Endodermal cell (in vitro differentiated cells): ENCODE data around the gene MSH3. TPM values are rescaled to one million over a fixed set of nuclear protein-coding genes. Genes with fewer than 3 reads are reported as not detected.

Source experiments
- DNase-seq: peaks from one replicate; pipeline ENCODE4 v3.0.0-alpha.2; 2017
- H3K27ac ChIP-seq: 2 replicates; pipeline ENCODE4 v1.5.1; 2013; ENCODE audit warnings: mild to moderate bottlenecking, low read depth, low read length, moderate library complexity
- H3K27me3 ChIP-seq: 2 replicates; pipeline ENCODE4 v1.6.1; 2013; ENCODE audit warnings: mild to moderate bottlenecking, low read length, moderate library complexity; ENCODE audit not compliant: insufficient read depth, control insufficient read depth, poor library complexity, severe bottlenecking
- H3K36me3 ChIP-seq: 2 replicates; pipeline ENCODE4 v1.7.0; 2013; ENCODE audit warnings: mild to moderate bottlenecking, low read length, moderate library complexity; ENCODE audit not compliant: control insufficient read depth, insufficient read depth
- H3K4me1 ChIP-seq: one replicate; pipeline ENCODE4 v1.7.0; 2013; ENCODE audit warnings: low read length; ENCODE audit not compliant: control insufficient read depth, insufficient read depth
- H3K4me3 ChIP-seq: 2 replicates; pipeline ENCODE4 v1.5.1; 2013; ENCODE audit warnings: mild to moderate bottlenecking, low read length, moderate library complexity
- H3K9ac ChIP-seq: 2 replicates; pipeline ENCODE4 v1.6.1; 2013; ENCODE audit warnings: mild to moderate bottlenecking, low read length, moderate library complexity; ENCODE audit not compliant: poor library complexity, severe bottlenecking; ENCODE audit errors: extremely low read depth
- H3K9me3 ChIP-seq: 2 replicates; pipeline ENCODE4 v1.6.1; 2013; ENCODE audit warnings: mild to moderate bottlenecking, low read length, moderate library complexity; ENCODE audit not compliant: control insufficient read depth
- H3K27ac Mint-ChIP-seq: 2 replicates; pipeline ENCODE4 v1.8.0; 2020; ENCODE audit warnings: mixed read lengths
- H3K27me3 Mint-ChIP-seq: 2 replicates; pipeline ENCODE4 v1.8.0; 2021; ENCODE audit warnings: mild to moderate bottlenecking, mixed read lengths; ENCODE audit not compliant: insufficient read depth
- H3K36me3 Mint-ChIP-seq: 2 replicates; pipeline ENCODE4 v1.8.0; 2020; ENCODE audit warnings: low read depth, mixed read lengths
- H3K4me1 Mint-ChIP-seq: 2 replicates; pipeline ENCODE4 v1.8.0; 2020; ENCODE audit warnings: mixed read lengths
- H3K4me3 Mint-ChIP-seq: 2 replicates; pipeline ENCODE4 v1.8.0; 2020; ENCODE audit warnings: mild to moderate bottlenecking, moderate library complexity, mixed read lengths
- H3K9me3 Mint-ChIP-seq: 2 replicates; pipeline ENCODE4 v1.8.0; 2020; ENCODE audit warnings: mild to moderate bottlenecking, mixed read lengths
- WGBS, 2 experiments: methylation state at CpG; one replicate each; pipeline versions ENCODE4 v1.1.5 to v1.1.7; 2013; ENCODE audit warnings: missing lambda C conversion rate in 2 of 2, mixed read lengths in 1 of 2; ENCODE audit not compliant: insufficient coverage in 1 of 2, insufficient read length in 1 of 2; 5-methylcytosine and 5-hydroxymethylcytosine counted together
- total RNA-seq, 2 donors: library from RNA; stranded (reverse); fragmentation: NEBNext Ultra II Directional in 1 of 2; extraction: Animal tissue kit (Norgen Biotek cat#: 25700) in 1 of 2; gene quantifications; 2 replicates in 1 of 2; 3 replicates in 1 of 2; pipeline ENCODE4 v1.2.1, GENCODE V29; 2021
- TF ChIP-seq, protein P1 (sequence below): fragments of 200-600 bp; sonication (generic); conservative IDR thresholded peaks from 2 replicates; pipeline ENCODE4 v1.5.0; 2021; ENCODE audit warnings: antibody characterized with exemption, mild to moderate bottlenecking

Gene MSH3
- total RNA-seq, 2 donors from 2014 or later, result 17.3 to 25.2 TPM

- Mint-ChIP-seq H3K27ac (no peak overlapping the region), H3K4me3 (no peak overlapping the region), H3K36me3 (peaks cover 15% of the 10 kb centered on the region), H3K9me3 (no peaks in the 10 kb centered on the region), H3K27me3 (no peaks in the 10 kb centered on the region), H3K4me1 (peaks cover 17% of the 10 kb centered on the region)
- H3K9ac ChIP-seq, result no peak overlapping the region
- H3K27me3 ChIP-seq, result no peaks in the 10 kb centered on the region
- peaks cover under 1% of the 10 kb centered on the region for H3K4me1 ChIP-seq
- TF ChIP-seq, protein P1, sequence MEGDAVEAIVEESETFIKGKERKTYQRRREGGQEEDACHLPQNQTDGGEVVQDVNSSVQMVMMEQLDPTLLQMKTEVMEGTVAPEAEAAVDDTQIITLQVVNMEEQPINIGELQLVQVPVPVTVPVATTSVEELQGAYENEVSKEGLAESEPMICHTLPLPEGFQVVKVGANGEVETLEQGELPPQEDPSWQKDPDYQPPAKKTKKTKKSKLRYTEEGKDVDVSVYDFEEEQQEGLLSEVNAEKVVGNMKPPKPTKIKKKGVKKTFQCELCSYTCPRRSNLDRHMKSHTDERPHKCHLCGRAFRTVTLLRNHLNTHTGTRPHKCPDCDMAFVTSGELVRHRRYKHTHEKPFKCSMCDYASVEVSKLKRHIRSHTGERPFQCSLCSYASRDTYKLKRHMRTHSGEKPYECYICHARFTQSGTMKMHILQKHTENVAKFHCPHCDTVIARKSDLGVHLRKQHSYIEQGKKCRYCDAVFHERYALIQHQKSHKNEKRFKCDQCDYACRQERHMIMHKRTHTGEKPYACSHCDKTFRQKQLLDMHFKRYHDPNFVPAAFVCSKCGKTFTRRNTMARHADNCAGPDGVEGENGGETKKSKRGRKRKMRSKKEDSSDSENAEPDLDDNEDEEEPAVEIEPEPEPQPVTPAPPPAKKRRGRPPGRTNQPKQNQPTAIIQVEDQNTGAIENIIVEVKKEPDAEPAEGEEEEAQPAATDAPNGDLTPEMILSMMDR, result no peak
- no peak overlapping the region for H3K27ac ChIP-seq
- 95% methylated on average over 4 to 5 of the region's 5 CpGs for WGBS, 2 experiments
- H3K9me3 ChIP-seq, result no peaks in the 10 kb centered on the region
- H3K4me3 ChIP-seq, result no peak overlapping the region
- peaks cover 9% of the 10 kb centered on the region for H3K36me3 ChIP-seq
- no peak for DNase-seq
Measured at GRCh38 chr5:80759866-80760577, 105.6 kb downstream of the MSH3 start.

DNA sequence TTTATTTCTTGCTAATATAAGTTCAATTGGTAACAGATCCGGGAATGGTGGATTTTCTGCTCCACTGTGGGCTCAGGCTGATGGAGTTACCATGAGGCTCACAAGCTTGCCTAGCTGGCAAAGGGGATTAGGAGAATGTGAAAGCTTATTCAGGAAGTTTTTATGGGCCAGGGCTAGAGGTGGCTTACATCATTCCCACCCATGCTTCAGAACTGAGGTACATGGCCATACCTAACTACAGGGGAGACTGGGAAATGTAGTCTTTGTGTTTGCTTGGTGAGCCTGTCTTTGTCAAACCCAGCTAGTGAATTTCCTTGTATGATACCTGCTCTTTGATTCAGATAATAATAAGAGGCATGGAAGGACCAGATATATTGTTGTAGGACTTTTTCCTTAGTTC lies 106.2 kb downstream of the MSH3 start:
- H3K27me3 ChIP-seq, result no peaks in the 10 kb centered on the region
- no peak overlapping the region for H3K27ac ChIP-seq
- no peak overlapping the region for H3K4me3 ChIP-seq
- WGBS, 2 experiments, result 92% methylated on average over 1 of the region's 1 CpG; no CpG with 5 or more reads in 1 of the 2 experiments
- no peak for DNase-seq
- peaks cover 9% of the 10 kb centered on the region for H3K36me3 ChIP-seq
- Mint-ChIP-seq H3K27me3 (no peaks in the 10 kb centered on the region), H3K4me3 (no peak overlapping the region), H3K9me3 (no peaks in the 10 kb centered on the region), H3K4me1 (peaks cover 10% of the 10 kb centered on the region), H3K36me3 (peaks cover 15% of the 10 kb centered on the region), H3K27ac (peak overlapping the region; percentile 9)
- no peaks in the 10 kb centered on the region for H3K4me1 ChIP-seq
- TF ChIP-seq, protein P1, result no peak
- H3K9ac ChIP-seq, result no peak overlapping the region
- no peaks in the 10 kb centered on the region for H3K9me3 ChIP-seq

- Histone ChIP-seq H3K9me3 (no peaks in the 10 kb centered on the region), H3K9ac (no peak overlapping the region), H3K36me3 (peaks cover 9% of the 10 kb centered on the region), H3K27ac (no peak overlapping the region), H3K27me3 (no peaks in the 10 kb centered on the region), H3K4me1 (no peaks in the 10 kb centered on the region), H3K4me3 (no peak overlapping the region)
- DNase-seq, result peak; percentile 82
- H3K9me3 Mint-ChIP-seq, result no peaks in the 10 kb centered on the region
- 87 to 88% methylated on average over 3 to 5 of the region's 5 CpGs for WGBS, 2 experiments
- peaks cover 15% of the 10 kb centered on the region for H3K36me3 Mint-ChIP-seq
- H3K27ac Mint-ChIP-seq, result peak overlapping the region; percentile 9
- TF ChIP-seq, protein P1, result no peak
- no peak overlapping the region for H3K4me3 Mint-ChIP-seq
- H3K27me3 Mint-ChIP-seq, result no peaks in the 10 kb centered on the region
- H3K4me1 Mint-ChIP-seq, result peaks cover 6% of the 10 kb centered on the region
Measured at GRCh38 chr5:80761176-80761575, 106.7 kb downstream of the MSH3 start.
